Kidney (tissue), 14 donors: ENCODE measurements around the gene CLDND1. TPM values are rescaled to one million over a fixed set of nuclear protein-coding genes. Genes with fewer than 3 reads are reported as not detected.

Experiments used
- DNase-seq, 5 donors: peaks; one replicate each; pipeline ENCODE4 v3.0.0-alpha.2; 2013 to 2020
- FAIRE-seq: peaks from 2 replicates; lab custom pipeline; 2012; peaks lifted over from hg19 to GRCh38; lab: Jason Lieb, UNC
- H3K27ac ChIP-seq, 2 donors: one replicate each; pipeline ENCODE4 v1.7.0; 2013; ENCODE audit warnings: low read depth in 2 of 2, low read length in 2 of 2, inconsistent platforms in 1 of 2
- H3K27me3 ChIP-seq: one replicate; pipeline ENCODE4 v1.7.1; 2013; ENCODE audit warnings: low read length, inconsistent platforms; ENCODE audit not compliant: control insufficient read depth, insufficient read depth
- H3K36me3 ChIP-seq, 3 donors: one replicate each; pipeline versions ENCODE4 v1.7.0 to v1.7.1; 2013; ENCODE audit warnings: low read length in 3 of 3, control low read depth in 1 of 3, inconsistent platforms in 1 of 3; ENCODE audit not compliant: insufficient read depth in 3 of 3, control insufficient read depth in 2 of 3
- H3K4me1 ChIP-seq, 3 donors: one replicate each; pipeline versions ENCODE4 v1.7.0 to v1.7.1; 2013; ENCODE audit warnings: low read length in 3 of 3, inconsistent platforms in 1 of 3, low read depth in 1 of 3; ENCODE audit not compliant: control insufficient read depth in 2 of 3, insufficient read depth in 2 of 3
- H3K4me3 ChIP-seq, 3 donors: one replicate each; pipeline versions ENCODE4 v1.7.0 to v1.8.1; 2013; ENCODE audit warnings: low read length in 3 of 3, control low read depth in 1 of 3, inconsistent platforms in 1 of 3
- H3K9ac ChIP-seq, 3 donors: one replicate each; pipeline versions ENCODE4 v1.7.0 to v1.7.1; 2013; ENCODE audit warnings: low read length in 3 of 3, control low read depth in 1 of 3, inconsistent platforms in 1 of 3
- H3K9me3 ChIP-seq, 3 donors: one replicate each; pipeline versions ENCODE4 v1.7.0 to v1.7.1; 2013; ENCODE audit warnings: low read length in 3 of 3, control low read depth in 1 of 3, inconsistent platforms in 1 of 3; ENCODE audit not compliant: control insufficient read depth in 2 of 3, insufficient read depth in 1 of 3
- CTCF ChIP-seq: IDR thresholded peaks from 3 replicates; pipeline ENCODE4 v1.5.1; 2012; ENCODE audit warnings: mild to moderate bottlenecking, moderate library complexity, borderline replicate concordance; ENCODE audit not compliant: insufficient read depth; ENCODE audit errors: extremely low read depth
- intact Hi-C: fragments of 100-400 bp; cut with DNase I; formaldehyde crosslinking; loops from one replicate; pipeline ENCODE4 v1.11.1; 2022
- polyA plus RNA-seq: library from polyadenylated mRNA; stranded (reverse); fragments of 350-450 nt; fragmentation: Illumina TruSeq; extraction: RNeasy Lipid Tissue Mini Kit (QIAGEN cat#74804); gene quantifications from one replicate; pipeline ENCODE4 v1.2.3, GENCODE V29; 2014; ENCODE audit warnings: low read depth, low replicate concordance; ENCODE audit not compliant: insufficient read depth
- total RNA-seq: library from RNA; stranded (reverse); fragmentation: NEBNext Ultra II Directional; extraction: Animal tissue kit (Norgen Biotek cat#: 25700); gene quantifications from one replicate; pipeline ENCODE4 v1.2.1, GENCODE V29; 2021
- donor health status: control.
- donor health status: control.
- donor health status: control.
- donor health status: control.
- donor health status: control.
- donor health status: DM: yes; HTN: yes; CAD: no.
- donor health status: Normal renal cell carcinoma (clear cell type).

CLDND1 gene
- total and polyA plus RNA-seq, 2 donors from 2014 or later: 35.8 to 77.2 TPM

- FAIRE-seq: no peak
- no peak overlapping the region for H3K9ac ChIP-seq
Observed at GRCh38 chr3:98545940-98546339, 23.2 kb upstream of the CLDND1 start.

GRCh38 chr3:98542623-98543022, 19.9 kb upstream of the CLDND1 start:
- H3K27ac ChIP-seq: no peak overlapping the region
- DNase-seq (peak in 2 of 5 donors; percentile 19 to 25), FAIRE-seq (no peak)
- H3K4me1 ChIP-seq: no peaks in the 10 kb centered on the region
- H3K27me3 ChIP-seq: no peaks in the 10 kb centered on the region
- no peak for TF ChIP-seq CTCF
- no peaks in the 10 kb centered on the region for H3K9me3 ChIP-seq
- intact Hi-C loops: no loop called here
- no peak overlapping the region for H3K9ac ChIP-seq
- H3K4me3 ChIP-seq: no peak overlapping the region
- H3K36me3 ChIP-seq: no peaks in the 10 kb centered on the region

More at GRCh38 chr3:98545940-98546339, 23.2 kb upstream of the CLDND1 start:
- no peaks in the 10 kb centered on the region for H3K4me1 ChIP-seq
- DNase-seq: no peak
- TF ChIP-seq CTCF: no peak
- no peaks in the 10 kb centered on the region for H3K9me3 ChIP-seq
- H3K36me3 ChIP-seq: no peaks in the 10 kb centered on the region
- no peak overlapping the region for H3K27ac ChIP-seq
- no peak overlapping the region for H3K4me3 ChIP-seq
- H3K27me3 ChIP-seq: no peaks in the 10 kb centered on the region
- intact Hi-C loops: no loop called here

- DNase-seq (no peak), FAIRE-seq (no peak)
- no peaks in the 10 kb centered on the region for H3K27me3 ChIP-seq
- H3K36me3 ChIP-seq: no peaks in the 10 kb centered on the region
- H3K27ac ChIP-seq: no peak overlapping the region
- H3K4me1 ChIP-seq: no peaks in the 10 kb centered on the region
- TF ChIP-seq CTCF: no peak
- H3K4me3 ChIP-seq: no peak overlapping the region
- H3K9me3 ChIP-seq: no peaks in the 10 kb centered on the region
- no peak overlapping the region for H3K9ac ChIP-seq
- intact Hi-C loops: no loop called here
Observed at GRCh38 chr3:98541695-98542094, 19.0 kb upstream of the CLDND1 start.

GRCh38 chr3:98540346-98540745, 17.6 kb upstream of the CLDND1 start:
- Histone ChIP-seq H3K27ac (no peak overlapping the region), H3K27me3 (no peaks in the 10 kb centered on the region), H3K4me1 (no peaks in the 10 kb centered on the region), H3K36me3 (no peaks in the 10 kb centered on the region), H3K4me3 (no peak overlapping the region), H3K9ac (no peak overlapping the region), H3K9me3 (no peaks in the 10 kb centered on the region)
- no peak for DNase-seq
- FAIRE-seq: peak; percentile 8
- TF ChIP-seq CTCF: no peak
- intact Hi-C loops: no loop called here
